ENCODE results near the gene F11R.
"Not testable (repeated sequence)": the region's sequence is repeated elsewhere in the genome, so short reads cannot be mapped to it uniquely, and the experiment has no call there.

F11R gene

GRCh38 chr1:160951443-160952128 is 69.4 kb downstream of the F11R start:
- H4K20me1 ChIP-seq = no peaks in the 10 kb centered on the region
- no peak for TF ChIP-seq Cebpa-rat (IDR thresholded peaks at IDR 0.05)
- H3K4me2 ChIP-seq = no peak overlapping the region
- peaks cover 5% of the 10 kb centered on the region for H3K9me3 ChIP-seq
- no peak overlapping the region for H3K9ac ChIP-seq
- H3K36me3 ChIP-seq = no peaks in the 10 kb centered on the region
- H3K27ac ChIP-seq = peak overlapping the region; percentile 6; the same call in 1 of the 2 replicates
- no peaks in the 10 kb centered on the region for H3K27me3 ChIP-seq
- peaks cover 34% of the 10 kb centered on the region for H3K4me1 ChIP-seq
- no peak overlapping the region for H3K4me3 ChIP-seq

GRCh38 chr1:160950657-160951056 is 70.3 kb downstream of the F11R start:
- Histone ChIP-seq H3K4me2 (no peak overlapping the region), H3K4me3 (no peak overlapping the region), H3K27ac (peak overlapping the region; percentile 35; the same call in 1 of the 2 replicates), H3K36me3 (no peaks in the 10 kb centered on the region), H3K9ac (no peak overlapping the region), H4K20me1 (no peaks in the 10 kb centered on the region), H3K4me1 (peaks cover 34% of the 10 kb centered on the region), H3K9me3 (peaks cover 5% of the 10 kb centered on the region), H3K27me3 (no peaks in the 10 kb centered on the region)
- no peak for TF ChIP-seq Cebpa-rat (IDR thresholded peaks at IDR 0.05)

GRCh38 chr1:160949881-160950280 is 71.1 kb downstream of the F11R start:
- Histone ChIP-seq H3K27ac (no peak overlapping the region), H3K4me2 (no peak overlapping the region), H3K4me1 (peaks cover 34% of the 10 kb centered on the region), H3K27me3 (no peaks in the 10 kb centered on the region), H3K9ac (no peak overlapping the region), H4K20me1 (no peaks in the 10 kb centered on the region), H3K9me3 (peaks cover 5% of the 10 kb centered on the region), H3K36me3 (no peaks in the 10 kb centered on the region), H3K4me3 (no peak overlapping the region)
- no peak for TF ChIP-seq Cebpa-rat (IDR thresholded peaks at IDR 0.05)

- H3K36me3 ChIP-seq, H3K4me2 ChIP-seq, H3K4me3 ChIP-seq, H3K27ac ChIP-seq, H3K27me3 ChIP-seq, H3K9ac ChIP-seq, H3K9me3 ChIP-seq, H4K20me1 ChIP-seq: not testable (repeated sequence)
- peaks cover 31% of the 10 kb centered on the region for H3K4me1 ChIP-seq
Observed at GRCh38 chr1:160949216-160949880, 71.6 kb downstream of the F11R start.

GRCh38 chr1:160947174-160947759 is 73.7 kb downstream of the F11R start:
- H3K36me3 ChIP-seq = not testable (repeated sequence)

GRCh38 chr1:160945881-160946280 is 75.1 kb downstream of the F11R start:
- not testable (repeated sequence) for H3K4me1 ChIP-seq, H3K4me2 ChIP-seq, H3K27ac ChIP-seq, H3K36me3 ChIP-seq, H3K4me3 ChIP-seq, H4K20me1 ChIP-seq, H3K9ac ChIP-seq, H3K27me3 ChIP-seq
- H3K9me3 ChIP-seq = peaks cover 11% of the 10 kb centered on the region

More at GRCh38 chr1:160947174-160947759, 73.7 kb downstream of the F11R start:
- H3K9me3 ChIP-seq, H3K9ac ChIP-seq, H4K20me1 ChIP-seq, H3K27me3 ChIP-seq, H3K4me3 ChIP-seq, H3K27ac ChIP-seq, H3K4me2 ChIP-seq: not testable (repeated sequence)
- peaks cover 16% of the 10 kb centered on the region for H3K4me1 ChIP-seq

Data from BLaER1 (cell line).